DLD1 (cell line): Measurements from ENCODE around the gene SHLD2.
"Not testable (repeated sequence)": the region's sequence is repeated elsewhere in the genome, so short reads cannot be mapped to it uniquely, and the experiment has no call there.

Experiments used
- in situ Hi-C: cut with HindIII; loops from 2 replicates; pipeline ENCODE4 v1.10.0; 2017; ENCODE audit warnings: low sequenced_read_pairs

SHLD2 gene

DNA sequence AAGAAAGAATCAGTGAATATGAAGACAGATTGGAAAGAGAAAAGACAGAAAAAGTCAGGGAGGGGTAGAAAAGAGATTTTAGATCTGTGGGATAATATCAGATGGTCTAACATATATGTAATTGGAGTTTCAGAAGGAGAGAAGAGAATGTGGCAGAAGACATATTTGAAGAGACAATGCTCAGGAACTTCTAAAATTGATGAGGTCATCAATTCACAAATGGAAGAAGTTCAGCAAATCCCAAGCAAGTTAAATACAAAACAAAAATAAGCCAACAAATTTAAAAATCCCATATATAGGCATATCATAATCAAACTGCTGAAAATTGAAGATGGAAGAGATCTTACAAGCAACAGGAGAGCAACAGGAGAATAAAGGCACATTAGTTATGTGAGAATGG is 42.5 kb downstream of the SHLD2 start:
- in situ Hi-C loops: not testable (repeated sequence)

GRCh38 chr10:87142230-87143108 is 47.5 kb downstream of the SHLD2 start:
- in situ Hi-C loops: not testable (repeated sequence)

DNA sequence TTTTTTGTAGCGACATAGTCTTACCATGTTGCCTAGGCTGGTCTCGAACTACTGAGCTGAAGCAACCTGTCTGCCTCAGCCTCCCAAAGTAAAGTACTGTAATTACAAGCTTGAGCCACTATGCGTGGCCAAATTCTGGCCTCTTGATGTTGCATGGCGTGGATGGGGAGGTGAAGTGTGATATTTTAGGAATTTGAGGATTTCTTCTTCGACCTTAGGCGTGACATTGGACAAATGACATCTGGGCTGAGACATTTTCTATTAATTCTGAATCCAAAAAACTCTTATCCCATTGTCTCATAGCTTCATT is 48.1 kb downstream of the SHLD2 start:
- in situ Hi-C loops: not testable (repeated sequence)

GRCh38 chr10:87145598-87145997 is 50.6 kb downstream of the SHLD2 start:
- in situ Hi-C loops: not testable (repeated sequence)

- in situ Hi-C loops: not testable (repeated sequence)
Measured at GRCh38 chr10:87149020-87149609, 54.1 kb downstream of the SHLD2 start.

GRCh38 chr10:87151516-87151915 is 56.5 kb downstream of the SHLD2 start:
- in situ Hi-C loops: not testable (repeated sequence)

DNA sequence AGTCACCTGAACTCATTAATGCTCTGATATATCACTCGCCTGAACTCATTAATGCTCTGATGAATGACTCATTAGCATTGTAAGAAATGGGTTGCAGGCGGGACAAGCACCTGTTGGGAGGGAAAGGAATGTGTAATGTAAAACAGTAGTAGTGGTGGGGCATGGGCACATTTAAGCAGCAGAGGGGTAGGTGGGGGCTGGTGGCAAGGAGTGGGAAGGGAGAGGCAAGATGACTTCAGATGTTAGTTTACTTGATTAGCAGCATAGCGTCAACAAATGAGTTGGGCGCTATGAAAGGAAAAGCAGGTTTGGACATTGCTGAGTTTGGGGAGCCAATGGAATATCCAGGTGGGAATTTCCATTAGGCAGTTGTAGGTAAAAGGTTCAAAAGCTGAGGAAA is 61.8 kb downstream of the SHLD2 start:
- in situ Hi-C loops: not testable (repeated sequence)

- in situ Hi-C loops: not testable (repeated sequence)
Measured at GRCh38 chr10:87157821-87158220, 62.8 kb downstream of the SHLD2 start.

GRCh38 chr10:87162703-87163293 is 67.8 kb downstream of the SHLD2 start:
- in situ Hi-C loops: not testable (repeated sequence)

DNA sequence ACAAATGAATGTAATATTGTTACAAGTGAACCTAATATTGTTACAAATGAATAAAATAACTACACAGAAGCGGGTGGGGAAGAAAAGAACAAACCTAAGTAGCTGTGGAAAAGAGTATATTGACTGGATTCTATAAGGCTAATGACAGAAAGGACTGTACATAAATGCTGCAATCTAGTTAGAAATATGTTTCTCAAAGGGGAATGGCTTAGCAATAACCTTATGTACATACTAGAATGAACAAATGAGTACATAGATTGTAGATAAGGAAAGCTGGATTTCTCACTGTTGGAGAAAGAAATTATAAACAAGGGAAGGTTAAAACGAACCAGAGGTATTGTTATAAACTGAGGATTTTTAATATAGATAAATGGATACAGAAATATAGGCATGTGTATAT is 68.4 kb downstream of the SHLD2 start:
- in situ Hi-C loops: not testable (repeated sequence)

GRCh38 chr10:87169857-87170256 is 74.9 kb downstream of the SHLD2 start:
- in situ Hi-C loops: not testable (repeated sequence)

GRCh38 chr10:87170705-87171104 is 75.7 kb downstream of the SHLD2 start:
- in situ Hi-C loops: not testable (repeated sequence)

DNA sequence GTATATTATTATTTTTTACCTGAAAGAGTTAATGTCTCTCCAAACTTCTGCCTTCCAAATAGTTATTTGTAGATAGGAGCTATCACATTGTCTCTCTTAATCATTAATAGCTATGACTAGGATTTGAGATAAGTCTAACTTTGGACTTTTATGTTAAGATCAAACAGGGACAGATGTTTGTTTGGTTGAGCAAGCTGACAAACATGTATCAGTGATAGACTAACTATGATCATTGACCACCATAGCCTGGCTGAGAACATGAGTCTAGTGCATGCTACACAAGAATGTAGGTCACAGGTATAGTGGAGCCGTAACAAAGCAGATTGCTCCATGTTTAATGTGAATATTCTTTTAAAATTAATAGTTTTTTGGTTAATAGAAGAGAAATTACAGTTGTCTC is 76.7 kb downstream of the SHLD2 start:
- in situ Hi-C loops: not testable (repeated sequence)

- in situ Hi-C loops: not testable (repeated sequence)
Measured at GRCh38 chr10:87172178-87172577, 77.2 kb downstream of the SHLD2 start.

DNA sequence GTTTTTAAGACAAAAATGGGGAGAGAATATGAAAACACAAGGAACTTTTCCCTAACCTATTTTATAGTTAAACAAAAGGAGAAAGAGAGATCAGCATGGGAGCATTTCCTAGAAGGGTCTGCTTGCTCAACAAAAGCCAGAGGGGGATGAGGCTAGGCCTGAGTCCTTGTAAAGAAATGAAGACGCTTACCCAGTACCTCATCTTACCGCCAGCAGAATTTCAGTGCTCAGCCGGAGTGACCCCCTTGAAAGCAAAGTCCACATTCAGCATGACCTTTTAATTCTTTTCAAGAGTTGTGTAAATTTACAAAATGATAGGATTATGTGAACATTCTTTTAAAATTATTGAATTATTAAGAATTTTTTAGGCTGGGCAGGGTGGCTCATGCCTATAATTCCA is 82.6 kb downstream of the SHLD2 start:
- in situ Hi-C loops: not testable (repeated sequence)

- in situ Hi-C loops: not testable (repeated sequence)
Measured at GRCh38 chr10:87184421-87184820, 89.4 kb downstream of the SHLD2 start.

- in situ Hi-C loops: not testable (repeated sequence)
Measured at GRCh38 chr10:87186016-87186415, 91.0 kb downstream of the SHLD2 start.

DNA sequence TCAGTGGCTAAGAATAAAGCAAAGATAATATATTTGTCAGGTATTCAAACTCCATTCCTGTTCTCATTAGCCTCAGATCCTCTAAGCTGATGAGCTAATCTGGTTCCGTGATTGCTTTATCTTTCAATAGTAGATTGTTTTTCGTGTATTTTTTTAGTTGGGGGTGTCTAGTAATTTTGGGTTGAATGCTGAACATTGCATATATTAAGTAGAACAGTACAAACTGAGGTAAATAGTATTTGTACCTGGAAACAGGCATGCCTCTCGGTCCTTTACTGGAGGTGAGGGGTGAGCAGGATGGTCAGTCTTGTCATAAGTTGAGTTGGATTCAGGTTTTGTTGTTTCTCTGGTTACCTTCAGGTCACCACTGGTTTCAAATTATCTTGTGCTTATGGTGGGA is 92.6 kb downstream of the SHLD2 start:
- in situ Hi-C loops: not testable (repeated sequence)

DNA sequence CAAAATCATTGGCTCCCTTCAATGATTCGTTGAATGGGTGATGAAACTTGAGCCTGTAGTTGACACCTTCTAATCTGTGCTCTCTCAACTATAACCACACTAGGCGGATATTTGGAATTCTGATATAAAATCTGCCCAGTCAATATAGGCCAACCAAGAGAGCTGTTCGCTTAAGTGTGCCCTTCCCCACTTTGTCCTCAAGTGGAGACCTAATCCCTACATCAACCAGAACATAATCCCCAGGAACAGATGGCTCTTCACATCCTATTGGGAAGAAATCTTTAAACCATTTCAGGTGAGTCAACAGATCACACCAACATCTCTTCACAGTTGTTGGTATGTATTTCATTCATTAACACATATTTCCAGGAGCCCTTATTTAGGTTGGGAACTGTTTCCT is 96.8 kb downstream of the SHLD2 start:
- in situ Hi-C loops: not testable (repeated sequence)

DNA sequence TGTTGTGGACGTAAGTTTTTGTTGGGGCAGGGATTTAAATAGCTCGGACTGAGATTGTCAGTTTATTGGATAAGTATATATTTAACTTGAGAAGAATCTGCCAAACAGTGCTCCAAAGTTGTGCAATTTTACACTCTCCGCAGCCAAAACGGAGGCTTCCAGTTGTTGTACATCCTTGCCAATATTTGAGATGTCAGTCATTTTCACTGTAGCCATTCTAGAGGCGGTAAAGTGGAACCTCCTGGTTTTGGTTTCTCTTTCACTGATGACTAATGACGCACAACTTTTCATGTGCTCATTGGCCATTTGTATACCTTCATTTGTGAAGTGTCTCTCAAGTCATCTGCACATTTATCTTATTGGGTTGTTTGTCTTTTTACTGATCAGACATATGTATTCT is 105.9 kb downstream of the SHLD2 start:
- in situ Hi-C loops: not testable (repeated sequence)

GRCh38 chr10:87204801-87205200 is 109.8 kb downstream of the SHLD2 start:
- in situ Hi-C loops: not testable (repeated sequence)

DNA sequence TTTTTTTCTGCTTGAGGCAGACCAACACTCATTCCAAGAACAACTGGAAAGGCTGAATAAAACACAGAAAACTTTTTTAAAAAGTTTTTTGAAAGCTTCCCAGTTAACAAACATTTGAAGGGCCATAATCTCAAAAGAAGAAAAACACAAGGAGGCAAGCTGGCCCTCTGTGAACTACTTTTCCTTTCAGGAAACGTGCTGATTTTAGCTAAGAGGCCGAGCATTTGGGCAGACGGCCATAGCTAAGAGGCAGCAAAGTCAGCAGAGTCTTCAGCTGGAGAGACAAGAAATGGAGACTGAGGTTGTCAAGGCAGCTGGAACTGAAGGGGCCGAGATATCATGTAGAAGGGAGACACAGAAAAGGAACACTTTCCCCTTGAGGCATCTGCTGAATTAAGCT is 111.9 kb downstream of the SHLD2 start:
- in situ Hi-C loops: not testable (repeated sequence)
